CD1c-positive myeloid dendritic cell (primary cell): ENCODE data around the gene SHISA7.

Experiments
- DNase-seq: peaks from one replicate; pipeline ENCODE4 v3.0.0-alpha.2; 2016; ENCODE audit errors: extremely low spot score

SHISA7 gene

GRCh38 chr19:55443045-55443823, at the start of gene SHISA7:
SHISA7 (minus strand) TSS chr19:55443300; CDS start chr19:55442863, 437 bp downstream.
- no peak for DNase-seq

DNA sequence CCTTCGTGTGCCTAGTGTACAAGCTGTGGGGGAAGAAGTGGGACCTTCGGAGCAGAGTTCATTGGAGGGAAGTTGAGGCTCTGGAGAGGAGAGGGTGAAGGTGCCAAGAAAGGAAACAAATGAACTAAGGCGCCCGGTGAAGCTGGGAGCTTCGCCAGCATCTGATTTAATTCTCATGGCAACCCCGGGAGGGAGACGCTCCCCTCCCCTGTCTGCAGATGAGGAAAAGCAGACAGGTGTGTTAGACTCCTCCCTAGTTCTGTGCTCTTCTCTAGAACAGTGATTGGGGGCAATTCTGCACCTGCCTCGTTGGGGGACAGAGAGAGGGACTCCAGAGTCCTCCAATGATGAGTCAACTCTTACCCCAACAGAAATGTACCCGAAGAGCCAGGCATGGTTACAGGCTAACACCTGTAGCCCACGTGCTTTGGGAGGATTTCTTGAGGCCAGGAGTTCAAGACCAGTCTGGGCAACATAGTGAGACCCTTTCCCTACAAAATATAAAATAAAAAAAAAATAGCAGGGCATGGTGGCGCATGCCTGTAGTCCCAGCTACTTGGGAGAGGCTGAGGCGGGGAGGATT, 49.4 kb upstream of the SHISA7 start:
- no peak for DNase-seq

GRCh38 chr19:55491546-55492360, 48.7 kb upstream of the SHISA7 start:
- no peak for DNase-seq

DNA sequence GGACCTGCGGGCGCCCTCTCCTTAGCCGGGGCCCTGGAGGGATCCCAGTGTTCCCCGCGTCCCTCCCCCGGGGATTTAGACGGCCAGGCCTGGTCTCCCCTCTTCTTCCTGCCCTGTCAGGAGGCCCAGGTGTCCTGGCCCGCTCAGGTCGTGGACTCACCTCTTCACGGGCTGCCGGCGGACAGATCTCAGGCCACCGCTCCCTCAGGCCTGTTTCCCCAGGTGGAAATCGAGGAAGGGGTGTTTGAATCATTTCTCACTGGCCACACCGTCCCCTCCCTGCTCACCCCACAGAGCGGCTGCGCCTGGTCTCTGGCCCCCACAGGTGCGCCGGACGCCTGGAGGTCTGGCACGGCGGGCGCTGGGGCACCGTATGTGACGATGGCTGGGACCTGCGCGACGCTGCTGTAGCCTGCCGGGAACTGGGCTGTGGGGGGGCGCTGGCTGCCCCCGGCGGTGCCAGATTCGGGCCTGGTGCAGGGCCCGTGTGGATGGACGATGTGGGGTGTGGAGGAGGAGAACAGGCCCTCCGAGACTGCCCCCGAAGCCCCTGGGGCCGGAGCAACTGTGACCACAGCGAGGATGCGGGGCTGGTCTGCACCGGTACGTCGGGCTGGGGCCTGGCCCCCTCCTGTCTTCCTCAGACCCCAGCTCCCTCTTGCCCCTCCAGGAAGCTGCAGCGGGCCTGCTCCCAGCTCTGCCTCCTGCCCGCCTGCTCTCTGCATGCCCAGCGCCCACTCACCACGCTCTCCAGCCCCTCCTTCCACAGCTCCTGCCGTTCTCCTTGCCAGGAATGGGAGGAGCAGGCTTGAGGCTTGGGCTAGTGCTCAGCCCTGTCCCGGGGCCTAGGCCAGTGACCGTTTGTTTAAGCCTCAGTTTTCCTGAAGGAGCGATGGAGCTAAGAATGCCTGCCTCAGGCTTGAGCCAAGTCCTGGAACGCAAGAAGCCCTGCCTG, 47.7 kb upstream of the SHISA7 start:
- no peak for DNase-seq

DNA sequence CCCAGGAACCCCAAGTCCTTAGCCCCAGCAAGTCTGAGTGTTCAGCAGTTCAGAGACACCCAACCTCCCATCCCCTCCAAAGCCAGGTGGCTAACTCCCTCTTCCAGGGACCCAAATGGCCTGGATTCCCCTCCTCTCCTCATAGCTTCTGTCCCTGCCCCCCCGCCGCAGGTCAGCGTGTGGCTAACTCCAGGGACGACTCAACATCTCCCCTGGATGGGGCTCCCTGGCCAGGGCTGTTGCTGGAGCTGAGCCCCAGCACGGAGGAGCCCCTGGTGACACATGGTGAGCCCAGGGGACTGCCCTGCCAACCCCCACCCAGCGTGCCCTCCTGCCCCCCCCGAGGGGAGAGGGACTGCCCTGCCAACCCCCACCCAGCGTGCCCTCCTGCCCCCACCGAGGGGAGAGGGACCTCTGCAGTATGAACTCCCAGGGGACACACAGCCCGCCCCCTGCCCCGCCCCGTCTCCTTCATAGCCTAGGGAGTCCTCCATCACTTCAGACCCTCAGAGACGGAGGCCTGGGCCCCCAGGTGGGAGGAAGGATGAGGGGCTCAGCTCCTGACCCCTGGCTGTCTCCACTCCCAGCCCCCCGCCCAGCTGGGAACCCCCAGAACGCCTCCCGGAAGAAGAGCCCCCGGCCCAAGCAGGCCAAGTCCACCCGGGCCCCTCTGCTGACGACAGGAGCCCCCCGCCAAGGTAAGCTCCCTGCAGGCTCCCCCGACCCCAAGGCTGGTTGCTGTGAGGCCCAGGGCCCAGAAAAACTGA, 46.8 kb upstream of the SHISA7 start:
- no peak for DNase-seq

GRCh38 chr19:55488986-55489710, 46.0 kb upstream of the SHISA7 start:
- no peak for DNase-seq

GRCh38 chr19:55487924-55488687, 45.0 kb upstream of the SHISA7 start, which contains the start of gene SSC5D:
SSC5D (plus strand) TSS chr19:55488436; CDS start chr19:55488590, 154 bp downstream.
- no peak for DNase-seq

DNA sequence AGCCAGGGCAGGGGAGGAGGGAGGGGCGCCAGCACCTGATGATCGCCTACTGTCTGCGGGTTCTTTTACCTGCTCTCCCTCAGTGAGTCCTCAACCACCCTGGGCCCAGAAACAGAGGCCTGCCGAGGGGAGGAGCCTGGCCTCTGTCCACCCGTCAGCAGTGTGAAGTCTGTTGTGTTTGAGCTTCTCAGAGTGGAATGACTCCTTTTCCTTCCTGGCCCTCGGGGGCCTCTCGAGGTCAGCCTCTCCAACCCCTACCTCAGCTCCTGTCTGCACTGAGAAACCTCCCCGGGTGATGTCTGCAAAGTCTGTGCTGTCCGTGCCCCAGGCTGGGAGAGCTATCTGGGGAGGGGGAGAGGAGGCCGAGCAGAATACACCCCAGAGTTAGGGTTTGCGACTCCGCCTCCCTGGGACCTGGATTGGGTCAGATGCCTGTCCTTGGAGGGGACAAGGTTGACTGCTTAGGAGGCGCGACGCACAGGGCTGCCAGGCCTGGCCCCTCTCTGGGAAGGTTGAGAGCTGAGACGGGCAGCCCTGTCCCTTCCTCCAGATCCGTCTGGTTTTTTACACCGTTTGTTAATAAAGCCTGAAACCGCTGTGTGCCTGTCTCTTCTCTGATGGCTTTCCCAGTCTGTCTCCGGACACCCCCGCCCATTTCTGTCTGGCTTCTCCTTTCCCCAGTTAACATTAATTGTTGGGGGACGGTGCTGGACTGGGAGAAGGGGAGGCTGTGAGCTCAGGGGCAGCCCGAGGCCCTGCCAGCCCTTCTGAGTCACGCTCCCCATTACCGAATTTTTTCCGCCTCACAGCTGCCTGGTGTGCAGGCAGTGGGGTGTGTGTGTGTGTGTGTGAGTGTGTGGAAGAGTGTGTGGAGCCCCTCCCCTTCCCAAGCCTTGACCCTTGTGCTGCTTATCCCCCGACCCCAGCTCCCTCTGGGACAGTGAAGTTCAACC, 44.1 kb upstream of the SHISA7 start:
- no peak for DNase-seq

GRCh38 chr19:55486043-55486970, 43.2 kb upstream of the SHISA7 start:
- no peak for DNase-seq

DNA sequence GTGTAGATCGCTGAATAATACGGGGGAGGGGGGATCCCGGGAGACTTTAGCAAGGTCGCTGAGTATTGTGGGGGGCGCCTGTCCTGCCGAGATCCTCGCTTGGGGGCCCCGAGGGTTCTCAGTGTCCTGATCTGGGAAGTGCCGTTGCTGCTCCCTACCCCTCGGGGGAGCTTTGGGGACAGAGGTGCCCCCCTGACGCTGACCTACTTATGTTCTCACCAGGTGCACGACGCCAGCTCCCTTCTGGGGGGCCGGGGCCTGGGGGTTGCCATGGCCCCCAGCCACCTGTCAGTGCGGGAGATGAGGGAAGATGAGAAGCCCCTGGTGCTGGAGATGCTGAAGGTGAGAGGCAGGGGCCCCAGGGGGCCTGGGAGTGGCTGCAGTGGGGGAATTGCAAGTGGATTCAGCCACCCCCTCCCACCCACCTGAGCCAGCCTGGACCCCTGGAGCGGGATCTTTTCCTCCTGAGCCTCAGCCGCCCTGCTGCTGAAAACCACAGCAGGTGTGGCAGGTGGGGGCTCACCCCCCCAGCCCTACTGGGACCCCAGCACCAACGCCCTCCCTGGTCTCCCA, 42.4 kb upstream of the SHISA7 start:
- DNase-seq, result no peak

GRCh38 chr19:55484593-55485438, 41.7 kb upstream of the SHISA7 start, which contains the start of gene NAT14:
NAT14 (plus strand) TSS chr19:55485188; CDS start chr19:55485709, 521 bp downstream.
- DNase-seq, result peak; percentile 58

DNA sequence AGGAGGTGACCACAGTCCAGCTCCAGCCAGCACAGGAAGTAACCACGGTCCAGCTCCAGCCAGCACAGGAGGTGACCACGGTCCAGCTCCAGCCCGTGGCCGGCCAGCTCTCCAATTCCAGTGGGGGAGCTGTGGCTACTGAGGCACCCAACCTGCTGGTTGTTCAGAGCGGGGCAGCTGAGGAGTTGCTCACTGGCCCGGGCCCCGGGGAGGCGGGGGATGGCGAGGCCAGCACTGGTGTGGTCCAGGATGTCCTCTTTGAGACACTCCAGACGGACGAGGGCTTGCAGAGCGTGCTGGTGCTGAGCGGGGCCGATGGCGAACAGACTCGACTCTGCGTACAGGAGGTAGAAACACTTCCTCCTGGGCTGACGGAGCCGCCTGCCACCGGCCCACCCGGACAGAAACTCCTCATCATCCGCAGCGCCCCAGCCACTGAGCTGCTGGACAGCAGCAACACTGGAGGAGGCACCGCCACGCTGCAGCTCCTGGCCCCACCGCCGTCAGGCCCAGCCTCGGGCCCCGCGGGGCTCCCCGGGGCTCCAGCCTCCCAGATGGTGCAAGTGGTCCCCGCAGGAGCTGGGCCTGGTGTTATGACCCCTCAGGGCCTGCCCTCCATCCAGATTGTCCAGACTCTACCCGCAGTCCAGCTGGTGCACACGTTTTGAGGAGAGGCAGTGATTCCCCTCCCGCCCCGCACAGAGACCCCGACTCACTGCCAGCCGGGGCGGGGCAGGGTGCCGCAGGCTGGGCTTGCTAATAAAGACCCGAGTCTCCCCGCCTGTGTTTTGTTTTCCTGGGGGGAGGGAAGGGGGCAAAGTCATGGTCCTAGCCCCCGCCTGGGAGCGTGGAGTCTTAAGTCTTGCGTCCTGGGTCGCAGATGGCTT, 40.8 kb upstream of the SHISA7 start:
- no peak for DNase-seq

GRCh38 chr19:55482967-55483705, 40.0 kb upstream of the SHISA7 start:
- no peak for DNase-seq
